HG03575 (cell line): Measurements from ENCODE around the gene HIVEP2.

Source experiments
- ATAC-seq: cut with Tn5 transposase; IDR thresholded peaks from one replicate; pipeline ENCODE4 v1.9.1; 2021; ENCODE audit not compliant: unreplicated experiment, insufficient number of reproducible peaks, low FRiP score; ENCODE audit errors: extremely low read depth

The HIVEP2 gene

DNA sequence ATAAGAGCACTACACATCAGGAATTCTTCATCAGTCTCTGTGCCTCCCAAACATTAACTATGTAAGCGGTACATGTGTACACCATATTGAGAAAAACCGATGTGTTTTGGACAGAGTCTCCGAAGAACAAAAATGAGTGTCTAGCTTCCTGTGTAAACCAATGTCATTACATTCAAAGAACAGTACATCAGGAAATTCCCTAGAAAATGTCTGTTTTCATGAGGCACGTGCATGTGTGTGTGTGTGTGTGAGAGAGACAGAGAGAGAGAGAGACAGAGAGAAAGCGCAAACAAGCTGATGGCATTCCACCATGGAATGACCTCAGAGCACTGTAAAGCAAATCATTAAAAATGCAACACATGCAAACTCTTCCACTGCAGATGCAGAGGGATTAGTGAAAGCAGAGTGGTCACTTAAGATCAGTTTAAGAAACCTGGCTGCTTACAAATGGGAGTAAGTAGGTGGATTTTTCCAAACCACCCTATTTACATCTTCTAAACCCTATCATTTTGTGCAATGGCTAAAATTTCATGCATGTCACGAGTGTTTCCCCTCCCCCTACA is 133.9 kb downstream of the HIVEP2 start:
- ATAC-seq = no peak

GRCh38 chr6:142809947-142810346 is 135.0 kb downstream of the HIVEP2 start:
- ATAC-seq = no peak

DNA sequence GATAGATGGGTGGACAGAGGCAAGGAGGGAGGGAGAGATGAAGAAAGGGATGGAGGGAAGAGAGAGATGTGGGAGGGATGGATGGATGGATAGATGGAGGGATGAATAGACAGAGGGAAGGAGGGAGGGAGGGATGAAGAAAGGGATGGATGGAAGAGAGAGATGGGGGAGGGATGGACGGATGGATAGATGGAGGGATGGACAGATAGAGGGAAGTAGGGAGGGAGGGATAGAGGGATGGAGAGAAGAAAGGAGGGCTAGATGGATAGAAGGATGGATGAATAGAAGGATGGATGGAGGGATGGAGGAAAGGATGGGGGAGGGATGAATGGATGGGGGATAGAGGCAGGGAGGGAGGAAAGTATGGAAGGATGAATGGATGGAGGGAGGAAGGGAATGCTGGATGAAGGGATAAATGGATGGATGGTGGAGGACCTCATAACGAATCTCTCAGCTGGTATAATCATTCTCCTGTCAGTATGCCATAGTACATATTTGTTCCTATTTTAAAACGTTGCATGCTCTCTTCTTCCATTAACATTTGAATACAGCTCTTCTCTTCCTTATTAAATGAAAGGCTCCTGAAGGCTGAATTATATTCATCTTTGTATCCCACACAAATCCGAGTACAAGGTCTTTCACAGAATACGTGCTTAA is 136.4 kb downstream of the HIVEP2 start:
- no peak for ATAC-seq

DNA sequence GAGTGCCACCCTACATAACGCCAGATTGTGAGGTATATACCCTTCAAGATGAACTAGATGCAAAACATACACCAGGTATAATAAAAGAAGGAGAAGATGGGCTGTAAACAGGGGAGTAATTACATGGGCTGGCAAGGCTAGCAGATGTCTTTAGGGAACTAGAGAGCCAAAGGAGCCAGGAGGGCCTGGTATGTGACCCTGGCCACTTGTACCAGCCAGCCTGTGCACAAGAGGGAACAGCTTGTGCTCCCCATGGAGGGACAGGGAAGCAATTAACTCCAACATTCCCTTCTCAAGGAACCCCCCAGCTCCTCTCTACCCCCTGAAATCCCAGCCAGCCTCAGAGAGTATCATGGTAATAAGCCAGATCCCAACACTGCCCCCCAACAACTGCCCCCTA is 139.9 kb downstream of the HIVEP2 start:
- no peak for ATAC-seq

DNA sequence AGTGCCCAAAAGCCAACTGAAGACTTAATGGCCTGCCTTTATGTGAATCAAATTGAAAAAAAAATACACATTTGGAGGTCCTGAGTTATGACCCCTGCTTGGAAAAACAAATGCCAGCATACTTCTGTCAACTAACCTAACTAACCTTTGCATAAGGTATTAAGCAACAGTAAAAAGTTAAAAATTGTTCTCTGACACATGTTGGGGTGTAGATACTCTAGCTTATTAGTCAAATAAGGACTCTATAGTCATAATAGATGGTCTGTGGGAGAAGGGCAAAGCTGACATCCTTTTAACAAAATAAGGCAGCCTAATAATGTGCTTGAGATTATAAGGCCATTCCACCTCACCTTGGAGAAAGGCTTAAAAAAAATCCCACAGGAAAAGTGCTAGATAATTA is 140.5 kb downstream of the HIVEP2 start:
- ATAC-seq = no peak

DNA sequence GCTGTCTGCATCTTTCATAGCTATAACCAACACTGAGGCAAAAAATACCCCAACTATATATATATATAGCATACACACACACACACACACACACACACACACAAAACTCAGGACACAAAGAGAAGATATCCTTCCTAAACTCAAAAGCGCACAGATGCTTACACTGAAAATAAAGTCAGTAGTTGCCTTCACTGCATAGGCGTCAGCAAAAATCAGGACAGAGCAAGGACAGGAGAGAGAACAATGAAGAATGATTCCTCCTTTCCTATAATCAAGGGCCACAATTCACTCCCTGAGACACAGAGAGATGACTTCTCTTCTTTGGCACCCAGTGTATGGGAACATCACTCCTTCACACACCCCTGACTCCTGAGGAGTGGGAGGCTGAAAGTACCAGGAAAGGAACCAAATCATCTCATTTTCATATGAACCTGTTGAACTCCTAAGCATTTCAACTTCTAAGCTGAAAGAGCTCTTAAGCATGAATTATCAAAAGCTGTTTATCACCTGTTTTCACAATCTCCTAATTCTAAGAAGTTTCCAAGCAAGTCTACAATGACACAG is 141.4 kb downstream of the HIVEP2 start:
- ATAC-seq = no peak

GRCh38 chr6:142803032-142803431 is 141.9 kb downstream of the HIVEP2 start:
- ATAC-seq = no peak

- ATAC-seq = no peak
Observed at GRCh38 chr6:142802124-142802523, 142.9 kb downstream of the HIVEP2 start.

DNA sequence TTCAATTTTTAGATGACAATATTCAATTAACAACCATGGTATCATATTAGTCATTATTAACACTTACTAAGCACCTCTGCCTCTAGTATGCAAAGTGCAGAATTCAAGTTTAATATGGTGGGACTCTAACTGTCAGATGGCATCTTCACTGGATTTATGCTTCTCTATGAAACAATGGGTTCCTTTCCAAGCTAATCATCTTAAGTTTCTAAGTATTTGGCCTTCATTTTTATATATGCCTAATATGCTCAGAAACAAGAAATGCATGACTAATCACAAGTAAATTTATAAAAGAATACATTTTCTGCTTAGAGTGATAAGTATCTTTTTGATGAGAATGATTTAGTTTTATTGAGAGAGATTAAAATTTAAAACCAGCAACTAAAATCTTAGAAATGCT is 144.7 kb downstream of the HIVEP2 start:
- no peak for ATAC-seq

- no peak for ATAC-seq
Observed at GRCh38 chr6:142799639-142800038, 145.3 kb downstream of the HIVEP2 start.

- no peak for ATAC-seq
Observed at GRCh38 chr6:142797159-142797558, 147.8 kb downstream of the HIVEP2 start.

DNA sequence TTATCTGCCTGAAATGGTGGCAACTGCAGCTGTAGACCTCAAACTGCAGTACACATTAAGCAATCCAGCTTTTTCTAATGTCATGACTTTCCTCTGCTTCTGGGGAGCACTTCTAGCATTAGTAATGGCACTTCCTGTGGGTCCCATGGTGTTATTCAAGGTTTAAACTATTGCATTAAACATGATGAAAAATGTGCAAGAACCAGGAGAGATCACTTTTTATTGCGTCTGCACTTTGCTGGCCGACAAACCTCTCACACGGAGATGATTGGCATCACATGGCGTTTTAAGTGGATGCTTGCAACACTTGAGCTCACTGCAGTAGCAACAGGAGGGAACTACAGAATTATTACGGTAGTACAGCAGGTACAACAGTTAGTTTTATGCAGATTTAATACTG is 148.4 kb downstream of the HIVEP2 start:
- ATAC-seq = no peak

- no peak for ATAC-seq
Observed at GRCh38 chr6:142796024-142796423, 149.0 kb downstream of the HIVEP2 start.

DNA sequence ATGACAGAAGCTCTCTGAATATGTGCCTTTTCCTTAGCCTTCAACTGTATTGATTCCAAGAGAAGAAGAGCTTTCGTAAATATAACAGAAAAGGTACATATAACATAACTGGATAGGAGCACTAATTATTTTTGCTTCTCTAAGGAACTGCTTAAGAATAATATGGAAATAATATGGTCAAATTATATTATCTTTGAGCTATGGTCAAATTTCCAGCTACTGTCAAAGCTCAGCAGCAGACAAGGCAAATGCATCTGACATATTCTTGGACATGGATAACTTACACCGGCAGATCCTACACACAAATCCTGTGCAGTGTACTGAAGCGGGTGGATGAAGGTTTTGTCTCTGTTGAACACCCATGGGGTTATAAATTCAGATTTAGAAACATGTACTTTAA is 150.6 kb downstream of the HIVEP2 start:
- ATAC-seq = no peak

DNA sequence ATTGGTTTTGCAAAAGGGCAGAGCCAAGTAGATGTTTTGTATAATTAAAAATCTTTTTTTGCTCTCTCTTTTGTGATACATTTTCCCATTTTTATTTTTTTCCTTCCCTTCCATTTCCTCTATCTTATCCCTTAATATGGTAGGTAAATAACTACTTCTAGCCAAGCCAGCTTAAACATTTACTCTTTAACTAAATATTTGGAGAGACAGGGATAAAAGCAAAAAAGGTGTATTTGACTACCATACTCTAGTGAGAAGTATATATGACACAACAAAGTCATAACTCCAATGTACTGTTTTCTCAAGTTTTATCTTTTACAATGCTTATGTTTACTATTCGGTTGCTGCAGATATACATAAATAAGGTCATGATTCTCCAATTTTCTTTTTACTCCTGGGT is 154.7 kb downstream of the HIVEP2 start:
- ATAC-seq = no peak

DNA sequence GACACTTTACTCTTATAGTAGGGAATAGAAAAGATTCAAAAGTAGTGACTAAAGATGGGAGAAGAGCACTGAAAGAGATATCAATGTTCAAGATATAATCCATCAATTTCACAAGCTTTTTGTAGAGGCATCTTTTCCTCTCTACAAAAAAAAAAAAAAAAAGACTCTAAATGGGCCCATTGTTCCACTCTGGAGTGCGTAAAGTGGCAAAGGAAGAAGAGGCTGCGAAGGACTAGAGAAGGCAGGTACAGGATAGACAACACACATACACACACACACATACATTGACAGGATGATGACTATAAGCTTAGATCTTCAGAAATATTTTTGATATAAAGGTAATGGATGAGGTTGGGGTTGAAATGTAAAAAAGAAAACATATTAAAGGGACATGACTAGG is 157.6 kb downstream of the HIVEP2 start:
- no peak for ATAC-seq

DNA sequence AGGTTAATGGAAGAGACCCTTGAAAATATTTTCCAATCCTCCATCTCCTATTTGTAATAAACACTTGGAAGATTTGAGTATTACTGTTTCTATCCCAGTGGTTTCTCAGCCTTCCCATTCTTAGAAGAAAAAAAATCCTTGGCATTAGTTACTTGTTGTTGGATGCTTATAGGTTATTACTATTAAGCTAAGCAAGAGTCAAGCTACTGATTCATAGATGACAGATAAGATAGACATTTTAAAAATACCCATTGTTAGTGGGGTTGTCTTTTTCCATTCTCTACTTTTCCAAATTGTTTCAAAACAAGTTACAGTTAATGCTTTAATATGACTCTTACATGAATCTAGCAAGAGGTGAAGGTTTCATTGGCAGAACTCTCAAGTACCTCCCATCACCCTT is 158.5 kb downstream of the HIVEP2 start:
- ATAC-seq = no peak

- peak; percentile 97 for ATAC-seq
Observed at GRCh38 chr6:142784344-142784743, 160.6 kb downstream of the HIVEP2 start.

GRCh38 chr6:142783499-142783898 is 161.5 kb downstream of the HIVEP2 start:
- ATAC-seq = no peak

GRCh38 chr6:142781129-142781528 is 163.8 kb downstream of the HIVEP2 start:
- ATAC-seq = no peak
